ENCODE results near the gene KBTBD6. TPM values are rescaled to one million over a fixed set of nuclear protein-coding genes. Genes with fewer than 3 reads are reported as not detected.

Gene KBTBD6
- total and polyA plus RNA-seq, 2 of the 13 experiments (the other 11 are each of a cell fraction or from before 2014, with no cell fraction given), result 4.4 to 12.0 TPM

DNA sequence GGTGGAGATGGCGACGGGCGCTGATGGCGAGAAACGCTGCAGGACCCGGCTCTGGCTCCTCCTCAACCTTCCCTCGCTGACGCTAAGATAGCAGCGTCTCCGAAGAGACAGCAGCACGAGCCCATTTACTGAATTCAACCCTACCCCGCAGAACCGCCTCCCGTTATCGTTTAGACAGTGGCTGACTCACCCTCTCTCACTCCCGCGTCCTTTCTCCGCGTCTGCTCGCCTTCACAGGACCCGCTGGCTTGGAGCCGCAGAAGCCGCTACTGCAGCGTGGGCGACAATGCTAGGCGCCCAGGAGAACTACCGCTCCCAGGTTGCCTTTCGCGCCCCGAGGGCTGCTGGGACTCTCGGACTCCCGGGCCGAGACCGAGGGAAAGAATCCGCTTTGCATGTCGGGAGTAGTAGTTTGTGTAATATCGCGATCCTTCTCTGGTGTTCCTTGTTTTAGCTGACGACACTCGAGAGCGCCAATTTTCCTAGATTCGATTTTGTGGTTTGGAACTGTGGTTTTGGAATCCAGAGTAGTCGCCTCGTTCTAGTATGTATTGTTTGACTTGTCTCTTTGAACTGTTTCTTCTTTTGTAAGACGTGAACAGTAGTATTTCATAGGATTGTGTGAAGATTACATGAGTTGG is at the start of gene KBTBD6 (continued):
- TF ChIP-seq KLF11 (CRISPR knock-in tag; IDR thresholded peaks at IDR 0.05) (no peak), SALL2 (CRISPR knock-in tag; IDR thresholded peaks at IDR 0.05) (peak; percentile 41; the same call in 1 of the 2 replicates), EHMT2 (IDR thresholded peaks at IDR 0.05; ENCODE audit: borderline replicate concordance, low read depth, low read length) (no peak), ZNF777 (CRISPR knock-in tag; IDR thresholded peaks at IDR 0.05) (no peak), ZNF713 (CRISPR knock-in tag; IDR thresholded peaks at IDR 0.05) (no peak), GABPA (IDR thresholded peaks at IDR 0.05; ENCODE audit: low read depth, low read length) (peak; percentile 37; the same call in 1 of the 2 replicates), GABPA (CRISPR knock-in tag; IDR thresholded peaks at IDR 0.05; ENCODE audit: low read depth) (peak; percentile 88), NR2F2 (IDR thresholded peaks at IDR 0.05; ENCODE audit: borderline replicate concordance, low read depth) (no peak), ZNF883 (CRISPR knock-in tag; IDR thresholded peaks at IDR 0.05; ENCODE audit: not compliant biosample characterization) (peak; percentile 59), ZNF230 (CRISPR knock-in tag; IDR thresholded peaks at IDR 0.05) (no peak), ZNF296 (CRISPR knock-in tag; conservative IDR thresholded peaks at IDR 0.05) (no peak), JUNB (CRISPR knock-in tag; IDR thresholded peaks at IDR 0.05; ENCODE audit: borderline replicate concordance) (no peak)
- TF ChIP-seq, protein P1, sequence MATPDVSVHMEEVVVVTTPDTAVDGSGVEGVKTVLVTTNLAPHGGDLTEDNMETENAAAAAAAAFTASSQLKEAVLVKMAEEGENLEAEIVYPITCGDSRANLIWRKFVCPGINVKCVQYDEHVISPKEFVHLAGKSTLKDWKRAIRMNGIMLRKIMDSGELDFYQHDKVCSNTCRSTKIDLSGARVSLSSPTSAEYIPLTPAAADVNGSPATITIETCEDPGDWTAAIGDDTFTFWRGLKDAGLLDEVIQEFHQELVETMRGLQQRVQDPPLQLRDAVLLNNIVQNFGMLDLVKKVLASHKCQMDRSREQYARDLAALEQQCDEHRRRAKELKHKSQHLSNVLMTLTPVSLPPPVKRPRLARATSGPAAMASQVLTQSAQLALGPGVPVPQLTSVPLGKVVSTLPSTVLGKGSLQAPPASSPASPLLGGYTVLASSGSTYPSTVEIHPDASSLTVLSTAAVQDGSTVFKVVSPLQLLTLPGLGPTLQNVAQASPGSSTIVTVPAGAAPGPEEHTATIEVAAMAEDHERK (CRISPR knock-in tag; IDR thresholded peaks at IDR 0.05; ENCODE audit: low read depth), result no peak
- TF ChIP-seq, protein P2, sequence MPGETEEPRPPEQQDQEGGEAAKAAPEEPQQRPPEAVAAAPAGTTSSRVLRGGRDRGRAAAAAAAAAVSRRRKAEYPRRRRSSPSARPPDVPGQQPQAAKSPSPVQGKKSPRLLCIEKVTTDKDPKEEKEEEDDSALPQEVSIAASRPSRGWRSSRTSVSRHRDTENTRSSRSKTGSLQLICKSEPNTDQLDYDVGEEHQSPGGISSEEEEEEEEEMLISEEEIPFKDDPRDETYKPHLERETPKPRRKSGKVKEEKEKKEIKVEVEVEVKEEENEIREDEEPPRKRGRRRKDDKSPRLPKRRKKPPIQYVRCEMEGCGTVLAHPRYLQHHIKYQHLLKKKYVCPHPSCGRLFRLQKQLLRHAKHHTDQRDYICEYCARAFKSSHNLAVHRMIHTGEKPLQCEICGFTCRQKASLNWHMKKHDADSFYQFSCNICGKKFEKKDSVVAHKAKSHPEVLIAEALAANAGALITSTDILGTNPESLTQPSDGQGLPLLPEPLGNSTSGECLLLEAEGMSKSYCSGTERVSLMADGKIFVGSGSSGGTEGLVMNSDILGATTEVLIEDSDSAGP (CRISPR knock-in tag; IDR thresholded peaks at IDR 0.05; ENCODE audit: borderline replicate concordance), result peak; percentile 84
- TF ChIP-seq, protein P3, sequence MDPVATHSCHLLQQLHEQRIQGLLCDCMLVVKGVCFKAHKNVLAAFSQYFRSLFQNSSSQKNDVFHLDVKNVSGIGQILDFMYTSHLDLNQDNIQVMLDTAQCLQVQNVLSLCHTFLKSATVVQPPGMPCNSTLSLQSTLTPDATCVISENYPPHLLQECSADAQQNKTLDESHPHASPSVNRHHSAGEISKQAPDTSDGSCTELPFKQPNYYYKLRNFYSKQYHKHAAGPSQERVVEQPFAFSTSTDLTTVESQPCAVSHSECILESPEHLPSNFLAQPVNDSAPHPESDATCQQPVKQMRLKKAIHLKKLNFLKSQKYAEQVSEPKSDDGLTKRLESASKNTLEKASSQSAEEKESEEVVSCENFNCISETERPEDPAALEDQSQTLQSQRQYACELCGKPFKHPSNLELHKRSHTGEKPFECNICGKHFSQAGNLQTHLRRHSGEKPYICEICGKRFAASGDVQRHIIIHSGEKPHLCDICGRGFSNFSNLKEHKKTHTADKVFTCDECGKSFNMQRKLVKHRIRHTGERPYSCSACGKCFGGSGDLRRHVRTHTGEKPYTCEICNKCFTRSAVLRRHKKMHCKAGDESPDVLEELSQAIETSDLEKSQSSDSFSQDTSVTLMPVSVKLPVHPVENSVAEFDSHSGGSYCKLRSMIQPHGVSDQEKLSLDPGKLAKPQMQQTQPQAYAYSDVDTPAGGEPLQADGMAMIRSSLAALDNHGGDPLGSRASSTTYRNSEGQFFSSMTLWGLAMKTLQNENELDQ (CRISPR knock-in tag; IDR thresholded peaks at IDR 0.05; ENCODE audit: borderline replicate concordance), result no peak
- TF ChIP-seq, protein P4, sequence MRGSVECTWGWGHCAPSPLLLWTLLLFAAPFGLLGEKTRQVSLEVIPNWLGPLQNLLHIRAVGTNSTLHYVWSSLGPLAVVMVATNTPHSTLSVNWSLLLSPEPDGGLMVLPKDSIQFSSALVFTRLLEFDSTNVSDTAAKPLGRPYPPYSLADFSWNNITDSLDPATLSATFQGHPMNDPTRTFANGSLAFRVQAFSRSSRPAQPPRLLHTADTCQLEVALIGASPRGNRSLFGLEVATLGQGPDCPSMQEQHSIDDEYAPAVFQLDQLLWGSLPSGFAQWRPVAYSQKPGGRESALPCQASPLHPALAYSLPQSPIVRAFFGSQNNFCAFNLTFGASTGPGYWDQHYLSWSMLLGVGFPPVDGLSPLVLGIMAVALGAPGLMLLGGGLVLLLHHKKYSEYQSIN (CRISPR knock-in tag; IDR thresholded peaks at IDR 0.05; ENCODE audit: borderline replicate concordance), result no peak
- TF ChIP-seq, protein P5, sequence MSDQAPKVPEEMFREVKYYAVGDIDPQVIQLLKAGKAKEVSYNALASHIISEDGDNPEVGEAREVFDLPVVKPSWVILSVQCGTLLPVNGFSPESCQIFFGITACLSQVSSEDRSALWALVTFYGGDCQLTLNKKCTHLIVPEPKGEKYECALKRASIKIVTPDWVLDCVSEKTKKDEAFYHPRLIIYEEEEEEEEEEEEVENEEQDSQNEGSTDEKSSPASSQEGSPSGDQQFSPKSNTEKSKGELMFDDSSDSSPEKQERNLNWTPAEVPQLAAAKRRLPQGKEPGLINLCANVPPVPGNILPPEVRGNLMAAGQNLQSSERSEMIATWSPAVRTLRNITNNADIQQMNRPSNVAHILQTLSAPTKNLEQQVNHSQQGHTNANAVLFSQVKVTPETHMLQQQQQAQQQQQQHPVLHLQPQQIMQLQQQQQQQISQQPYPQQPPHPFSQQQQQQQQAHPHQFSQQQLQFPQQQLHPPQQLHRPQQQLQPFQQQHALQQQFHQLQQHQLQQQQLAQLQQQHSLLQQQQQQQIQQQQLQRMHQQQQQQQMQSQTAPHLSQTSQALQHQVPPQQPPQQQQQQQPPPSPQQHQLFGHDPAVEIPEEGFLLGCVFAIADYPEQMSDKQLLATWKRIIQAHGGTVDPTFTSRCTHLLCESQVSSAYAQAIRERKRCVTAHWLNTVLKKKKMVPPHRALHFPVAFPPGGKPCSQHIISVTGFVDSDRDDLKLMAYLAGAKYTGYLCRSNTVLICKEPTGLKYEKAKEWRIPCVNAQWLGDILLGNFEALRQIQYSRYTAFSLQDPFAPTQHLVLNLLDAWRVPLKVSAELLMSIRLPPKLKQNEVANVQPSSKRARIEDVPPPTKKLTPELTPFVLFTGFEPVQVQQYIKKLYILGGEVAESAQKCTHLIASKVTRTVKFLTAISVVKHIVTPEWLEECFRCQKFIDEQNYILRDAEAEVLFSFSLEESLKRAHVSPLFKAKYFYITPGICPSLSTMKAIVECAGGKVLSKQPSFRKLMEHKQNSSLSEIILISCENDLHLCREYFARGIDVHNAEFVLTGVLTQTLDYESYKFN (CRISPR knock-in tag; conservative IDR thresholded peaks at IDR 0.05), result 0 out of 2 replicates have a peak, but pooled peaks have one; percentile 31

Data from HepG2 (cell line).